ENCODE measurements around the gene ESPN. TPM values are rescaled to one million over a fixed set of nuclear protein-coding genes. Genes with fewer than 3 reads are reported as not detected.

The ESPN gene
- total RNA-seq, 1 donor from 2014 or later = 25.7 TPM

GRCh38 chr1:6500544-6501278, 76.1 kb downstream of the ESPN start:
- no peak for TF ChIP-seq CTCF (IDR thresholded peaks at IDR 0.05; ENCODE audit: partially characterized antibody, unreplicated experiment)
- Mint-ChIP-seq H3K36me3 (ENCODE audit: unreplicated experiment) (no peaks in the 10 kb centered on the region), H3K4me1 (ENCODE audit: low read depth, unreplicated experiment) (peaks cover 17% of the 10 kb centered on the region), H3K4me3 (ENCODE audit: unreplicated experiment) (no peak overlapping the region), H3K27ac (ENCODE audit: unreplicated experiment) (no peak overlapping the region), H3K9me3 (ENCODE audit: unreplicated experiment) (peaks cover 4% of the 10 kb centered on the region), H3K27me3 (ENCODE audit: unreplicated experiment) (peaks cover 4% of the 10 kb centered on the region)
- no peak for DNase-seq

GRCh38 chr1:6501279-6501813, 76.8 kb downstream of the ESPN start:
- H3K27me3 Mint-ChIP-seq (ENCODE audit: unreplicated experiment) = peaks cover 4% of the 10 kb centered on the region
- peaks cover 12% of the 10 kb centered on the region for H3K4me1 Mint-ChIP-seq (ENCODE audit: low read depth, unreplicated experiment)
- no peak for DNase-seq
- peaks cover 4% of the 10 kb centered on the region for H3K9me3 Mint-ChIP-seq (ENCODE audit: unreplicated experiment)
- H3K27ac Mint-ChIP-seq (ENCODE audit: unreplicated experiment) = no peak overlapping the region
- no peaks in the 10 kb centered on the region for H3K36me3 Mint-ChIP-seq (ENCODE audit: unreplicated experiment)
- H3K4me3 Mint-ChIP-seq (ENCODE audit: unreplicated experiment) = no peak overlapping the region
- TF ChIP-seq CTCF (IDR thresholded peaks at IDR 0.05; ENCODE audit: partially characterized antibody, unreplicated experiment) = no peak

GRCh38 chr1:6502000-6502891, 77.7 kb downstream of the ESPN start:
- peaks cover 5% of the 10 kb centered on the region for H3K9me3 Mint-ChIP-seq (ENCODE audit: unreplicated experiment)
- no peak for TF ChIP-seq CTCF (IDR thresholded peaks at IDR 0.05; ENCODE audit: partially characterized antibody, unreplicated experiment)
- H3K27ac Mint-ChIP-seq (ENCODE audit: unreplicated experiment) = no peak overlapping the region
- no peak overlapping the region for H3K4me3 Mint-ChIP-seq (ENCODE audit: unreplicated experiment)
- no peaks in the 10 kb centered on the region for H3K36me3 Mint-ChIP-seq (ENCODE audit: unreplicated experiment)
- peaks cover 4% of the 10 kb centered on the region for H3K27me3 Mint-ChIP-seq (ENCODE audit: unreplicated experiment)
- no peak for DNase-seq
- peaks cover 16% of the 10 kb centered on the region for H3K4me1 Mint-ChIP-seq (ENCODE audit: low read depth, unreplicated experiment)

- Mint-ChIP-seq H3K27ac (ENCODE audit: unreplicated experiment) (no peak overlapping the region), H3K4me3 (ENCODE audit: unreplicated experiment) (no peak overlapping the region)
Measured at GRCh38 chr1:6503884-6504602, 79.5 kb downstream of the ESPN start.

More at GRCh38 chr1:6503884-6504602, 79.5 kb downstream of the ESPN start:
- peaks cover 4% of the 10 kb centered on the region for H3K27me3 Mint-ChIP-seq (ENCODE audit: unreplicated experiment)
- peaks cover 5% of the 10 kb centered on the region for H3K9me3 Mint-ChIP-seq (ENCODE audit: unreplicated experiment)
- H3K4me1 Mint-ChIP-seq (ENCODE audit: low read depth, unreplicated experiment) = peaks cover 14% of the 10 kb centered on the region
- no peaks in the 10 kb centered on the region for H3K36me3 Mint-ChIP-seq (ENCODE audit: unreplicated experiment)
- no peak for TF ChIP-seq CTCF (IDR thresholded peaks at IDR 0.05; ENCODE audit: partially characterized antibody, unreplicated experiment)
- DNase-seq = no peak

Measured in glutamatergic neuron (in vitro differentiated cells).